ENCODE measurements around the gene LCNL1.

The LCNL1 gene

DNA sequence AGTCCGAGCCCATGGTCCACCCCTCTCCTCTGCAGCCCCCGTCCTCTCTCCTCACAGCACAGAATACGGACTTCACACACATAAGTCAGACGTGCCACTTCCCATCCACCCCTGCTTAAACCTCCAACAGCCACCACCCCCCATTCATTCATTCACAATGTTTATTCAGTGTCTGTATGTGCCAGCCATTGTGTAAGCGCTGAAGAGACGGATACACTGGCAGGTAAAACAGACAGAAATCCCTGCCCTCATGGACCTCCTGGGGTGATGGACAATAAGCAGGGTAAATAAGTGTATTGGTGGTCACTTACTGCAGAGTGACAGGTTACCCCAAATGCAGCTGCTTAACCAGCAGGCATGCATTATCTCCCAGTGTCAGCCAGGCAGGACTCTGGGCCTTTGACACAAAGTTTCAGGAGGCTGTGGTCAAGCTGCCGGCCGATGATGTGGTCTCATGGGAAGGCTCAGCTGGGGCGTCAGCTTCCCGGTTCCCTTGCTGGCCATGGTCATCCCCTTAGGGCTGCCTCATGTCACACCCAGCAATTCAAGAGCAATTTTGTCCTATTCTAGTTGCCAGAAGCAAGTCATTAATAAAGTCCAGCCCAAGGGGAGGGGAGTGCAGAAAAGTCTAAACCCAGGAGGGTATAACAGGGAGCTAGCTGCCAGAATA is 7.6 kb downstream of the LCNL1 start:
- H3K27ac ChIP-seq = peak overlapping the region; percentile 46; the same call in 1 of the 2 replicates
- no peaks in the 10 kb centered on the region for H3K9me3 ChIP-seq (ENCODE audit: low read depth, low read length)
- H3K9ac ChIP-seq (ENCODE audit: insufficient read length) = no peak overlapping the region
- DNase-seq (ENCODE audit: low read depth, low spot score) = no peak
- no peak for TF ChIP-seq EZH2 (IDR thresholded peaks at IDR 0.05)
- no peak for TF ChIP-seq POLR2AphosphoS5 (IDR thresholded peaks at IDR 0.05; ENCODE audit: borderline replicate concordance, low read depth, low read length)
- TF ChIP-seq FOXP2 (optimal IDR thresholded peaks at IDR 0.05; ENCODE audit: control extremely low read depth, extremely low read length, insufficient read depth) = no peak
- H3K36me3 ChIP-seq (ENCODE audit: insufficient read depth, low read length) = peaks cover 5% of the 10 kb centered on the region; the same call in 1 of the 2 replicates
- no peak overlapping the region for H3K4me3 ChIP-seq

DNA sequence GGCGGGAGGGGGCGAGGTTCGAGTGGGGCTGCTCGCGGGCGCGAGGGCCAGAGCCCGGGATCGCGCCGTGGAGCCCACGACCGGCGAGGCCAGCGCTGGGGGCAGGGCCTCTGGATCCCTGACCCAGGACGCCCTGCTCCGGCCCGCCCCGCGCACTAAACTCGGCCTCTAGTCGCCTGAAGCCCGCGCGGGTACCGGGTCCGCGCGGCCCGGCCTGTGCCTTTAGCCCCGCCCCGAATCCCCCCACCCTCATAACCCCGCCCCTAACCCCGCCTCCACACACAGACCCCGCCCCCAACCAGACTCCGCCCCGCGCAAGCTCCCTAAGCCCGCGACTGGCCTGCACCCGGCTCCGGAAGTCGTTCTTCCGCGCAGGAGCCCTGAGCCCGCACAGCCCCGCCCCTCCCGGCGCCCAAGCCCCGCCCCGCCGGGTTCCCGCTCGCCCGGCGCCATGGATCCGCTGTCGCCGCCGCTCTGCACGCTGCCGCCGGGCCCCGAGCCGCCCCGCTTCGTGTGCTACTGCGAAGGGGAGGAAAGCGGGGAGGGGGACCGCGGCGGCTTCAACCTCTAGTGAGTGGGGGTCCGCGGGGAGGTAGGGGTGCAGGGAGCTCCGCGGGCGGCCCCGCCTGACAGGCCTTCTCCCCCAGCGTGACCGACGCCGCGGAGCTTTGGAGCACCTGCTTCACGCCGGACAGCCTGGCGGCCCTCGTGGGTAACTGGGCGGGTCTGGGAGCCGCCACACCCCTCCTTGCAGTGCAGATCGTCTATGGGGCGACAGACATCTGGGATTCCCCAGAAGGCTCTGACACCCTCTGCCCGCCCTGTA is 9.4 kb downstream of the LCNL1 start, which contains the start of gene PAXX:
TSS of gene PAXX (plus strand) at position 430 of the 826 bp plus-strand sequence. CDS start at position 452, 22 bp downstream.
- TF ChIP-seq POLR2AphosphoS5 (IDR thresholded peaks at IDR 0.05; ENCODE audit: borderline replicate concordance, low read depth, low read length) (peak; percentile 75; the same call in 1 of the 2 replicates), EZH2 (IDR thresholded peaks at IDR 0.05) (no peak), FOXP2 (optimal IDR thresholded peaks at IDR 0.05; ENCODE audit: control extremely low read depth, extremely low read length, insufficient read depth) (no peak)
- H3K4me3 ChIP-seq = peak within 1 kb of the TSS; percentile 97
- DNase-seq (ENCODE audit: low read depth, low spot score) = peak; percentile 20
- peak within 1 kb of the TSS; percentile 60; the same call in 1 of the 2 replicates for H3K27ac ChIP-seq
- H3K36me3 ChIP-seq (ENCODE audit: insufficient read depth, low read length) = peaks cover 5% of the 10 kb centered on the region; the same call in 1 of the 2 replicates
- H3K9ac ChIP-seq (ENCODE audit: insufficient read length) = peak within 1 kb of the TSS; percentile 91
- no peaks in the 10 kb centered on the region for H3K9me3 ChIP-seq (ENCODE audit: low read depth, low read length)

DNA sequence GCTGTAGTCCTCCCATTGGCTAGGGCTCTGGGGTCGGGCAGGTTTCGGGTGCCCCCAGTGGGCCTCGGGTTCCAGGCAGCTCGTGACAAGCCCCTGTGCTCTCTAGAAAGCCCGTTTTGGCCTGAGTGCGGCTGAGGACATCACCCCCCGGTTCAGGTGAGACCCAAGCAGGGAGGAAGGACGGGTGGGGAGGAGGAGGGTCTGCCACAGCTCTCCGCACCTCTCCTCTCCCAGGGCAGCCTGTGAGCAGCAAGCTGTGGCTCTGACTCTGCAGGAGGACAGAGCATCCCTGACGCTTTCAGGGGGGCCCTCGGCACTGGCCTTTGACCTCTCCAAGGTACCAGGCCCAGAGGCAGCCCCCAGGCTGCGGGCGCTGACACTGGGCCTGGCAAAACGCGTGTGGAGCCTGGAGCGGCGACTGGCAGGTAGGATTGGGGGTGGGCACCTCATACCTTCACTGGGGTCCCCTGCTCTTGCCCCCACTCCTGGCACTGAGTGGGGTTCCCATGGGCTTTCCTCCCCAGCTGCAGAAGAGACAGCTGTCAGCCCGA is 10.1 kb downstream of the LCNL1 start:
- no peak for DNase-seq (ENCODE audit: low read depth, low spot score)

DNA sequence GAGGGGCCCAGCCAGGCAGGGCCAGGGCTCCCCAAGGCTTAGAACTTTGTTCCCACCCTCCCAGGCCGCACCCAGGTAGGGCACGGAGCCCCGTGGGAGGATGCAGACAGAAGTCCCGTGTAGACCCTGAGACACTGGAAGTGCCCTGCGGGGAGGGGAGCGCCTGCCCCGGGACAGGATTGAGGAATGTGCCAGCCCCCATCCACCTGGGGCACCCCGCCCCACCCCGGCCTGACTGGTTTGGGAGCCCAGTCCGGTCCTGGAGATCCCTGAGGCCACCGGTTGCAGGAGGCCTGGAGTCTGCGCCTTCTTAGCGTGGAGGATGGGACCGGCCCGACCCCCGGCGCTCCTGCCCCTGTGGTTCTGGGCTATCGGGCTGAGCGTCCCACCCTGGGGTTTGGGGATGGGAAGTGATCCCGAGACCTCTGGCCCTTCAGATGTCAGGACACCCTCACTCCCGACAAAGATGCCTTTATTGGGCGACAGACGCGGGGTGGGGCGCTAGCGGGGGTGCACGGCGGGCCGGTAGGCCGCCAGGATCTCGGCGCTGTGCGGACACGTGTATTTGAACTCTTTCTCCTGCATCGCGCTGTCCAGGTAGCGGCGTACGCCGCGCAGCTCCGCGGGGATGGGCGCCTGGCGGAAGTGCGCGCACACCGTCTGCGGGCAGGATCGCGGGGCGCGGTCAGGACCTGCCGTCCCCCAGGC is 11.5 kb downstream of the LCNL1 start:
- H3K27ac ChIP-seq = no peak overlapping the region
- no peaks in the 10 kb centered on the region for H3K9me3 ChIP-seq (ENCODE audit: low read depth, low read length)
- peaks cover 5% of the 10 kb centered on the region; the same call in 1 of the 2 replicates for H3K36me3 ChIP-seq (ENCODE audit: insufficient read depth, low read length)
- no peak for DNase-seq (ENCODE audit: low read depth, low spot score)
- H3K4me3 ChIP-seq = no peak overlapping the region
- TF ChIP-seq POLR2AphosphoS5 (IDR thresholded peaks at IDR 0.05; ENCODE audit: borderline replicate concordance, low read depth, low read length) (no peak), FOXP2 (optimal IDR thresholded peaks at IDR 0.05; ENCODE audit: control extremely low read depth, extremely low read length, insufficient read depth) (no peak), EZH2 (IDR thresholded peaks at IDR 0.05) (no peak)
- H3K9ac ChIP-seq (ENCODE audit: insufficient read length) = no peak overlapping the region

More for the DNA sequence above, 10.1 kb downstream of the LCNL1 start:
- Histone ChIP-seq H3K27ac (peak overlapping the region; percentile 60; the same call in 1 of the 2 replicates), H3K36me3 (ENCODE audit: insufficient read depth, low read length) (peaks cover 5% of the 10 kb centered on the region; the same call in 1 of the 2 replicates), H3K4me3 (peak overlapping the region; percentile 97), H3K9ac (ENCODE audit: insufficient read length) (peak overlapping the region; percentile 91), H3K9me3 (ENCODE audit: low read depth, low read length) (no peaks in the 10 kb centered on the region)
- TF ChIP-seq FOXP2 (optimal IDR thresholded peaks at IDR 0.05; ENCODE audit: control extremely low read depth, extremely low read length, insufficient read depth) = no peak
- TF ChIP-seq POLR2AphosphoS5 (IDR thresholded peaks at IDR 0.05; ENCODE audit: borderline replicate concordance, low read depth, low read length) = no peak
- no peak for TF ChIP-seq EZH2 (IDR thresholded peaks at IDR 0.05)

DNA sequence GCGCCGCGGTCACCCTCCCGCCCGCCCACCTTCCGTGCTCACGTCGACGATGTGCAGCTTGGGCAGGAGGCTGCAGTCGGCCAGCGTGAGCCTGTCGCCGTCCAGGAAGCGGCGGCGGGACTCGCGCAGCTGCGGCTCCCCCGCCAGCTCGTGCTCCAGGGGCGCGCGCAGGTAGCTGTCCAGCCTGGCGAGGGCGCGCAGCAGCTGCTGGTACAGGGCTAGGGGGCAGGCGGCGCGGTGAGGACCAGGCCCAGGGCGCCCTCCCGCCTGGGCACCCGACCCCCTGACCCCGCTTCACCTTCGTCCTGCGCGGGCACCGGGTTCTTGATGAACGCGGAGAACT is 12.1 kb downstream of the LCNL1 start:
- Histone ChIP-seq H3K9me3 (ENCODE audit: low read depth, low read length) (no peaks in the 10 kb centered on the region), H3K27ac (no peak overlapping the region), H3K36me3 (ENCODE audit: insufficient read depth, low read length) (peaks cover 5% of the 10 kb centered on the region; the same call in 1 of the 2 replicates), H3K9ac (ENCODE audit: insufficient read length) (no peak overlapping the region), H3K4me3 (no peak overlapping the region)
- no peak for DNase-seq (ENCODE audit: low read depth, low spot score)
- no peak; the same call in 1 of the 2 replicates for TF ChIP-seq POLR2AphosphoS5 (IDR thresholded peaks at IDR 0.05; ENCODE audit: borderline replicate concordance, low read depth, low read length)
- no peak for TF ChIP-seq EZH2 (IDR thresholded peaks at IDR 0.05)
- no peak for TF ChIP-seq FOXP2 (optimal IDR thresholded peaks at IDR 0.05; ENCODE audit: control extremely low read depth, extremely low read length, insufficient read depth)

DNA sequence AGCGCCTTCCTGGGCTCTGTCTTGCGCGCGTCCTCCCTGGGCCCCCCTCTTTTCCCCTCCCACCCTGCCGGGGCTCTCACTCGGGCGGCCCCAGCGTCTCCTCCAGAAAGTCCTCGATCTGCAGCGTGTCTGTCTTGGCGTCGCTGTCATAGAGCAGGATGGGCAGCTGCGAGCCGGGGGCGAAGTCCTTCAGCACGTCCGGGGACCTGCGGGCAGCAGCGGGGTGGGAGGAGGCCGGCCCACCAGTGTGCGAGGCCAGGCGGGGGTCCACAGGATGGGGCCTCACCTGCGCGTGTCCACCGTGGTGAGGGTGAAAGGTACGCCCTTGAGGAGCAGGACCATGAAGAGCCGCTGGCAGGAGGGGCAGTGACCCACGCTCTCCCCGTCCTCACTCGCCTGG is 12.6 kb downstream of the LCNL1 start:
- DNase-seq (ENCODE audit: low read depth, low spot score) = no peak
- Histone ChIP-seq H3K9me3 (ENCODE audit: low read depth, low read length) (no peaks in the 10 kb centered on the region), H3K36me3 (ENCODE audit: insufficient read depth, low read length) (peaks cover 5% of the 10 kb centered on the region; the same call in 1 of the 2 replicates), H3K4me3 (no peak overlapping the region), H3K27ac (no peak overlapping the region), H3K9ac (ENCODE audit: insufficient read length) (no peak overlapping the region)
- TF ChIP-seq EZH2 (IDR thresholded peaks at IDR 0.05) (no peak), FOXP2 (optimal IDR thresholded peaks at IDR 0.05; ENCODE audit: control extremely low read depth, extremely low read length, insufficient read depth) (no peak), POLR2AphosphoS5 (IDR thresholded peaks at IDR 0.05; ENCODE audit: borderline replicate concordance, low read depth, low read length) (no peak; the same call in 1 of the 2 replicates)

DNA sequence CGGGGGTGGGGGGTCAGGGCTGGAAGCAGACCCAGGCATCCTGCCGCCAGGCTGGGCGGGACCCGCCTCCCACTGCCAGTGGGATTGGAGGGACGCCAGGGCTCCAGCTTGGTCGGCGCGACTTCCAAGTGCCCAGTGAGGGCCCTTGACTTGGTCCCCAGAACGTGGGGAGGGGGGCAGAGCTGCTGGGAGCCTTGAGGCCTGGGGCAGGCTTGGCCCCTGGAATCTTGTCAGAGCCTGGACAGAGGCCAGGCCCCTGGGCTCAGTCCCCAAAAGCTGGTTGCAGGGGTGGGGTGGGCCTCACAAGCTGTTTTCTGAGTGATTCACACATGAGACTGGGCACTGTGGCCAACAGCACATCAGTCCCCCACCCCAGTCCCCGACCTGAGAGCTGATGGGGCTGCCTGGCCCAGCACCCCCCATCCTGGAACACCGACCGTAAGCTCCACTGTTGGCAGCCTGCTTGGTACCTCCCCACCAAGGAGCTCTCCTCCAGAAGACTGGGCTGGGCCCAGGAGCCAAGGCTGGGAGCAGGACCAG is 13.0 kb downstream of the LCNL1 start:
- no peak for DNase-seq (ENCODE audit: low read depth, low spot score)
- peaks cover 5% of the 10 kb centered on the region; the same call in 1 of the 2 replicates for H3K36me3 ChIP-seq (ENCODE audit: insufficient read depth, low read length)
- H3K4me3 ChIP-seq = no peak overlapping the region
- H3K9me3 ChIP-seq (ENCODE audit: low read depth, low read length) = no peaks in the 10 kb centered on the region
- TF ChIP-seq FOXP2 (optimal IDR thresholded peaks at IDR 0.05; ENCODE audit: control extremely low read depth, extremely low read length, insufficient read depth) (no peak), EZH2 (IDR thresholded peaks at IDR 0.05) (no peak), POLR2AphosphoS5 (IDR thresholded peaks at IDR 0.05; ENCODE audit: borderline replicate concordance, low read depth, low read length) (no peak)
- H3K9ac ChIP-seq (ENCODE audit: insufficient read length) = peak overlapping the region; percentile 59
- H3K27ac ChIP-seq = no peak overlapping the region
